Muscle of back (tissue), 10 donors: ENCODE measurements around the gene SFT2D2. TPM values are rescaled to one million over a fixed set of nuclear protein-coding genes. Genes with fewer than 3 reads are reported as not detected.

Experiments used
- polyA plus RNA-seq, 10 donors: library from polyadenylated mRNA; unstranded; fragments of 120-200 nt; gene quantifications; one replicate each; pipeline ENCODE4 v1.2.1, GENCODE V29; 2013; ENCODE audit not compliant: insufficient read length in 10 of 10

Gene SFT2D2
- polyA plus RNA-seq, 10 donors, result 7.5 to 12.7 (median 9.6) TPM

Other genes with a start within 250 kb of the SFT2D2 start
- gene GPR161, start 89.1 kb upstream of the SFT2D2 start, polyA plus RNA-seq, result 10 to 100 TPM; 10.4 to 18.2 (median 11.9) TPM
- 10 to 100 TPM; 31.9 to 42.7 (median 35.9) TPM for gene TIPRL, start 47.0 kb upstream of the SFT2D2 start, polyA plus RNA-seq
- 1 to 10 TPM in 9 of 10 donors, under 1 TPM in 1; 0.99 to 2.6 (median 1.4) TPM for gene TBX19, start 54.9 kb downstream of the SFT2D2 start, polyA plus RNA-seq